HL-60/S4 treated with phorbol 12-myristate 13-acetate at 8.2 ng/mL for 4 days and 3 days (cell line): ENCODE data around the gene GCN1.

Experiments used
- in situ Hi-C: fragments of 300-500 bp; cut with MboI; formaldehyde crosslinking; loops from 2 replicates; pipeline ENCODE4 v1.15.0; 2022; ENCODE audit warnings: low sequenced_read_pairs

GCN1 gene

GRCh38 chr12:120118321-120119061 lies 76.0 kb downstream of the GCN1 start:
- in situ Hi-C loops, result no loop called here

- in situ Hi-C loops, result no loop called here
Measured at GRCh38 chr12:120117961-120118320, 76.6 kb downstream of the GCN1 start.

GRCh38 chr12:120116792-120117651 lies 77.5 kb downstream of the GCN1 start:
- in situ Hi-C loops, result no loop called here

GRCh38 chr12:120116441-120116791 lies 78.1 kb downstream of the GCN1 start, which contains the start of gene RAB35:
Gene RAB35, minus strand, starts transcription at chr12:120116753. Its CDS starts 103 bp downstream, at chr12:120116650.
- in situ Hi-C loops, result no loop called here

- in situ Hi-C loops, result no loop called here
Measured at GRCh38 chr12:120115692-120116440, 78.6 kb downstream of the GCN1 start.

- in situ Hi-C loops, result no loop called here
Measured at GRCh38 chr12:120115066-120115465, 79.4 kb downstream of the GCN1 start.

GRCh38 chr12:120110550-120111501 lies 83.7 kb downstream of the GCN1 start:
- in situ Hi-C loops, result no loop called here

- in situ Hi-C loops, result no loop called here
Measured at GRCh38 chr12:120109570-120110267, 84.8 kb downstream of the GCN1 start.

- in situ Hi-C loops, result no loop called here
Measured at GRCh38 chr12:120106151-120106550, 88.4 kb downstream of the GCN1 start.

- in situ Hi-C loops, result no loop called here
Measured at GRCh38 chr12:120103371-120103770, 91.1 kb downstream of the GCN1 start.

GRCh38 chr12:120103044-120103338 lies 91.5 kb downstream of the GCN1 start:
- in situ Hi-C loops, result no loop called here

- in situ Hi-C loops, result no loop called here
Measured at GRCh38 chr12:120102189-120103043, 92.1 kb downstream of the GCN1 start.

GRCh38 chr12:120101617-120102016 lies 92.9 kb downstream of the GCN1 start:
- in situ Hi-C loops, result no loop called here

- in situ Hi-C loops, result no loop called here
Measured at GRCh38 chr12:120101182-120101581, 93.3 kb downstream of the GCN1 start.

GRCh38 chr12:120100630-120101029 lies 93.9 kb downstream of the GCN1 start:
- in situ Hi-C loops, result no loop called here

- in situ Hi-C loops, result no loop called here
Measured at GRCh38 chr12:120099738-120100137, 94.8 kb downstream of the GCN1 start.

- in situ Hi-C loops, result no loop called here
Measured at GRCh38 chr12:120098756-120099470, 95.6 kb downstream of the GCN1 start.

GRCh38 chr12:120096671-120097202 lies 97.8 kb downstream of the GCN1 start:
- in situ Hi-C loops, result no loop called here
